ENCODE data around the gene RADIL.

The RADIL gene

GRCh38 chr7:4815609-4816418 lies 67.7 kb downstream of the RADIL start:
- no peak for DNase-seq (ENCODE audit: extremely low read depth, insufficient read length)
- no peak overlapping the region for H3K4me3 ChIP-seq (replicated peaks; ENCODE audit: low read depth, low read length)
- peak; percentile 27 for TF ChIP-seq CTCF (IDR thresholded peaks at IDR 0.05; ENCODE audit: insufficient read depth, low read length, poor library complexity, severe bottlenecking)
- no peaks in the 10 kb centered on the region for H3K36me3 ChIP-seq (ENCODE audit: control insufficient read depth, insufficient read depth, low read length)
- H3K27me3 ChIP-seq (replicated peaks; ENCODE audit: control insufficient read depth, insufficient read depth, low read length) = no peaks in the 10 kb centered on the region

- Histone ChIP-seq H3K36me3 (ENCODE audit: control insufficient read depth, insufficient read depth, low read length) (no peaks in the 10 kb centered on the region), H3K27me3 (replicated peaks; ENCODE audit: control insufficient read depth, insufficient read depth, low read length) (no peaks in the 10 kb centered on the region), H3K4me3 (replicated peaks; ENCODE audit: low read depth, low read length) (no peak overlapping the region)
- DNase-seq (ENCODE audit: extremely low read depth, insufficient read length) = no peak
- TF ChIP-seq CTCF (IDR thresholded peaks at IDR 0.05; ENCODE audit: insufficient read depth, low read length, poor library complexity, severe bottlenecking) = no peak
These were observed 68.4 kb downstream of the RADIL start for GRCh38 chr7:4815121-4815520.

- no peak for DNase-seq (ENCODE audit: extremely low read depth, insufficient read length)
- H3K27me3 ChIP-seq (replicated peaks; ENCODE audit: control insufficient read depth, insufficient read depth, low read length) = no peaks in the 10 kb centered on the region
- no peaks in the 10 kb centered on the region for H3K36me3 ChIP-seq (ENCODE audit: control insufficient read depth, insufficient read depth, low read length)
- TF ChIP-seq CTCF (IDR thresholded peaks at IDR 0.05; ENCODE audit: insufficient read depth, low read length, poor library complexity, severe bottlenecking) = no peak
- H3K4me3 ChIP-seq (replicated peaks; ENCODE audit: low read depth, low read length) = no peak overlapping the region
These were observed 69.1 kb downstream of the RADIL start for GRCh38 chr7:4814433-4814832.

GRCh38 chr7:4809666-4810065 lies 73.8 kb downstream of the RADIL start:
- Histone ChIP-seq H3K27me3 (replicated peaks; ENCODE audit: control insufficient read depth, insufficient read depth, low read length) (no peaks in the 10 kb centered on the region), H3K4me3 (replicated peaks; ENCODE audit: low read depth, low read length) (no peak overlapping the region), H3K36me3 (ENCODE audit: control insufficient read depth, insufficient read depth, low read length) (no peaks in the 10 kb centered on the region)
- TF ChIP-seq CTCF (IDR thresholded peaks at IDR 0.05; ENCODE audit: insufficient read depth, low read length, poor library complexity, severe bottlenecking) = no peak
- DNase-seq (ENCODE audit: extremely low read depth, insufficient read length) = no peak

- DNase-seq (ENCODE audit: extremely low read depth, insufficient read length) = no peak
- Histone ChIP-seq H3K4me3 (replicated peaks; ENCODE audit: low read depth, low read length) (peak overlapping the region; percentile 13; the same call in 1 of the 2 replicates), H3K36me3 (ENCODE audit: control insufficient read depth, insufficient read depth, low read length) (no peaks in the 10 kb centered on the region), H3K27me3 (replicated peaks; ENCODE audit: control insufficient read depth, insufficient read depth, low read length) (no peaks in the 10 kb centered on the region)
- no peak for TF ChIP-seq CTCF (IDR thresholded peaks at IDR 0.05; ENCODE audit: insufficient read depth, low read length, poor library complexity, severe bottlenecking)
These were observed 74.4 kb downstream of the RADIL start for GRCh38 chr7:4809091-4809591.

Data from GM06990 (cell line).